HG03280 (cell line): ENCODE data around the gene KRTCAP2.
"Not testable (repeated sequence)": the region's sequence is repeated elsewhere in the genome, so short reads cannot be mapped to it uniquely, and the experiment has no call there.

Experiments
- ATAC-seq: cut with Tn5 transposase; IDR thresholded peaks from one replicate; pipeline ENCODE4 v1.9.1; 2021; ENCODE audit warnings: mild to moderate bottlenecking, moderate library complexity; ENCODE audit not compliant: unreplicated experiment

KRTCAP2 gene

GRCh38 chr1:155172732-155173477, at the start of gene KRTCAP2:
Gene KRTCAP2, minus strand, starts transcription at chr1:155173304. Its CDS starts 80 bp downstream, at chr1:155173224.
- ATAC-seq, result peak; percentile 80

- not testable (repeated sequence) for ATAC-seq
These were observed 47.3 kb upstream of the KRTCAP2 start for GRCh38 chr1:155220211-155220965.

GRCh38 chr1:155219592-155220031, 46.5 kb upstream of the KRTCAP2 start:
- ATAC-seq, result no peak

- no peak for ATAC-seq
These were observed 45.9 kb upstream of the KRTCAP2 start for GRCh38 chr1:155218854-155219591.

- ATAC-seq, result not testable (repeated sequence)
These were observed 41.6 kb upstream of the KRTCAP2 start for GRCh38 chr1:155214702-155215101.

GRCh38 chr1:155212051-155212440, 38.9 kb upstream of the KRTCAP2 start:
- ATAC-seq, result not testable (repeated sequence)

- ATAC-seq, result not testable (repeated sequence)
These were observed 38.4 kb upstream of the KRTCAP2 start for GRCh38 chr1:155211381-155212050.

GRCh38 chr1:155210314-155211104, 37.4 kb upstream of the KRTCAP2 start:
- ATAC-seq, result no peak

- no peak for ATAC-seq
These were observed 36.2 kb upstream of the KRTCAP2 start for GRCh38 chr1:155209312-155209721.

- peak; percentile 66 for ATAC-seq
These were observed 35.6 kb upstream of the KRTCAP2 start, which contains the start of gene MTX1 for GRCh38 chr1:155208541-155209311. Gene MTX1, plus strand, starts transcription at chr1:155208695. Its CDS starts 110 bp downstream, at chr1:155208805.

GRCh38 chr1:155207806-155208540, 34.9 kb upstream of the KRTCAP2 start, which contains the start of gene THBS3:
Gene THBS3, minus strand, starts transcription at chr1:155207897. Its CDS starts 21 bp downstream, at chr1:155207876.
- ATAC-seq, result no peak

- ATAC-seq, result peak; percentile 30
These were observed 34.0 kb upstream of the KRTCAP2 start for GRCh38 chr1:155206891-155207805.

GRCh38 chr1:155205969-155206593, 33.0 kb upstream of the KRTCAP2 start:
- ATAC-seq, result no peak

- ATAC-seq, result no peak
These were observed 31.9 kb upstream of the KRTCAP2 start for GRCh38 chr1:155205035-155205434.

GRCh38 chr1:155202731-155203515, 29.8 kb upstream of the KRTCAP2 start:
- ATAC-seq, result no peak

- ATAC-seq, result no peak
These were observed 29.1 kb upstream of the KRTCAP2 start for GRCh38 chr1:155202198-155202597.
